GM23338 (cell line): ENCODE measurements around the gene CHMP5. TPM values are rescaled to one million over a fixed set of nuclear protein-coding genes. Genes with fewer than 3 reads are reported as not detected.

Experiments
- ATAC-seq: fragments of 200-7000 bp; cut with Tn5 transposase; 3 replicates; pipeline ENCODE4 v1.9.1; 2020
- DNase-seq: peaks from one replicate; pipeline ENCODE4 v3.0.0-alpha.2; 2015; ENCODE audit warnings: low spot score
- H2AFZ ChIP-seq: fragments of 200-600 bp; sonication (generic); 2 replicates; pipeline ENCODE4 v1.8.0; 2016; ENCODE audit warnings: antibody characterized with exemption, mild to moderate bottlenecking, moderate library complexity
- H3F3A ChIP-seq: fragments of 200-600 bp; sonication (generic); replicated peaks from 2 replicates; pipeline ENCODE4 v1.8.0; 2017; ENCODE audit warnings: antibody characterized with exemption, mixed run types, low read depth
- H3K27ac ChIP-seq: fragments of 200-600 bp; sonication (generic); 2 replicates; pipeline ENCODE4 v1.6.1; 2016; ENCODE audit warnings: low read depth
- H3K27me3 ChIP-seq: fragments of 200-600 bp; sonication (generic); 2 replicates; pipeline ENCODE4 v1.8.0; 2016; ENCODE audit warnings: mild to moderate bottlenecking, mixed run types, moderate library complexity; ENCODE audit not compliant: insufficient read depth
- H3K36me3 ChIP-seq: fragments of 200-600 bp; sonication (generic); 2 replicates; pipeline ENCODE4 v1.8.0; 2016; ENCODE audit warnings: mild to moderate bottlenecking; ENCODE audit not compliant: insufficient read depth
- H3K4me1 ChIP-seq: fragments of 200-600 bp; sonication (generic); 2 replicates; pipeline ENCODE4 v1.8.0; 2016; ENCODE audit warnings: mild to moderate bottlenecking, moderate library complexity; ENCODE audit not compliant: insufficient read depth
- H3K4me2 ChIP-seq: fragments of 200-600 bp; sonication (generic); 2 replicates; pipeline ENCODE4 v1.7.1; 2017; ENCODE audit warnings: mixed run types
- H3K4me3 ChIP-seq: fragments of 200-600 bp; sonication (generic); 2 replicates; pipeline ENCODE4 v1.6.1; 2016; ENCODE audit warnings: mixed run types
- H3K79me2 ChIP-seq: fragments of 200-600 bp; sonication (generic); replicated peaks from 2 replicates; pipeline ENCODE4 v1.8.0; 2017; ENCODE audit warnings: mild to moderate bottlenecking; ENCODE audit not compliant: insufficient read depth
- H3K9me2 ChIP-seq: fragments of 200-600 bp; sonication (generic); 2 replicates; pipeline ENCODE4 v1.8.0; 2017; ENCODE audit not compliant: insufficient read depth
- H4K20me1 ChIP-seq: fragments of 200-600 bp; sonication (generic); replicated peaks from 2 replicates; pipeline ENCODE4 v1.8.0; 2017; ENCODE audit warnings: mild to moderate bottlenecking; ENCODE audit not compliant: insufficient read depth
- H3K27ac Mint-ChIP-seq: 2 replicates; pipeline ENCODE4 v1.8.0; 2020; ENCODE audit warnings: inconsistent platforms, mild to moderate bottlenecking, moderate library complexity, mixed read lengths
- H3K27me3 Mint-ChIP-seq: 3 replicates; pipeline ENCODE4 v1.8.0; 2022; ENCODE audit warnings: low read depth, mild to moderate bottlenecking, moderate library complexity, mixed read lengths, inconsistent platforms; ENCODE audit not compliant: insufficient read depth, poor library complexity
- H3K36me3 Mint-ChIP-seq: 3 replicates; pipeline ENCODE4 v1.8.0; 2021; ENCODE audit warnings: low read depth, mild to moderate bottlenecking, inconsistent platforms, moderate library complexity, mixed read lengths
- H3K4me1 Mint-ChIP-seq: 3 replicates; pipeline ENCODE4 v1.8.0; 2020; ENCODE audit warnings: mild to moderate bottlenecking, inconsistent platforms, mixed read lengths
- H3K4me3 Mint-ChIP-seq: 3 replicates; pipeline ENCODE4 v1.8.0; 2021; ENCODE audit warnings: moderate library complexity, mild to moderate bottlenecking, inconsistent platforms, mixed read lengths
- H3K9me3 Mint-ChIP-seq: 3 replicates; pipeline ENCODE4 v1.8.0; 2020; ENCODE audit warnings: moderate library complexity, mild to moderate bottlenecking, inconsistent platforms, mixed read lengths
- CREB1 ChIP-seq: fragments of 250-450 bp; sonication (Bioruptor Pico); IDR thresholded peaks from 2 replicates; pipeline ENCODE4 v1.5.0; 2020; ENCODE audit warnings: low read depth, mild to moderate bottlenecking, moderate library complexity
- CTCF ChIP-seq, 2 experiments: fragments of 200-600 bp in 1 of 2; sonication (generic) in 1 of 2; conservative IDR thresholded peaks; 2 replicates each; pipeline versions ENCODE4 v1.5.1 to v1.6.1; 2016 to 2017; ENCODE audit warnings: antibody characterized with exemption in 2 of 2, low read depth in 2 of 2, mild to moderate bottlenecking in 2 of 2, moderate library complexity in 1 of 2
- JUNB ChIP-seq: IDR thresholded peaks from one replicate; pipeline ENCODE4 v1.6.1; 2016; ENCODE audit warnings: antibody characterized with exemption; ENCODE audit not compliant: unreplicated experiment
- NANOG ChIP-seq: IDR thresholded peaks from 2 replicates; pipeline ENCODE4 v1.6.1; 2016; ENCODE audit warnings: antibody characterized with exemption, borderline replicate concordance
- POLR2AphosphoS5 ChIP-seq: IDR thresholded peaks from 2 replicates; pipeline ENCODE4 v1.6.1; 2016; ENCODE audit warnings: antibody characterized with exemption, low read depth
- REST ChIP-seq: IDR thresholded peaks from one replicate; pipeline ENCODE4 v1.6.1; 2018; ENCODE audit warnings: antibody characterized with exemption; ENCODE audit not compliant: unreplicated experiment
- STAT1 ChIP-seq: IDR thresholded peaks from one replicate; pipeline ENCODE4 v1.6.1; 2016; ENCODE audit warnings: antibody characterized with exemption; ENCODE audit not compliant: unreplicated experiment
- ZNF331 ChIP-seq: fragments of 250-450 bp; sonication (Bioruptor Pico); IDR thresholded peaks from 2 replicates; pipeline ENCODE4 v1.5.0; 2020; ENCODE audit warnings: low read depth, mild to moderate bottlenecking, moderate library complexity
- ZNF462 ChIP-seq: fragments of 250-450 bp; sonication (Bioruptor Pico); IDR thresholded peaks from 2 replicates; pipeline ENCODE4 v1.5.0; 2020; ENCODE audit warnings: mild to moderate bottlenecking, moderate library complexity
- polyA plus RNA-seq: library from polyadenylated mRNA; unstranded; fragments of >200 nt; fragmentation: Nextera tagmentation; extraction: Ambion mirVana; gene quantifications from 2 replicates; pipeline ENCODE4 v1.2.1, GENCODE V29; 2016
- total RNA-seq: library from RNA; depleted of rRNA; stranded (reverse); fragments of >200 nt; shearing (Covaris generic); gene quantifications from 2 replicates; pipeline ENCODE4 v1.2.3, GENCODE V29; 2014

The CHMP5 gene
- total and polyA plus RNA-seq, 2 experiments from 2014 or later, result 30.9 to 77.8 TPM

GRCh38 chr9:33236571-33236970, 28.3 kb upstream of the CHMP5 start:
- Mint-ChIP-seq H3K4me1 (no peaks in the 10 kb centered on the region), H3K36me3 (no peaks in the 10 kb centered on the region), H3K27ac (no peak overlapping the region), H3K4me3 (no peak overlapping the region), H3K27me3 (peaks cover 7% of the 10 kb centered on the region), H3K9me3 (no peaks in the 10 kb centered on the region; the same call in 2 of the 3 replicates)
- H3K4me2 ChIP-seq, result no peak overlapping the region
- H3K27me3 ChIP-seq, result no peaks in the 10 kb centered on the region
- no peaks in the 10 kb centered on the region for H3K4me1 ChIP-seq
- H3K4me3 ChIP-seq, result no peak overlapping the region
- no peaks in the 10 kb centered on the region for H3K9me2 ChIP-seq
- H3K27ac ChIP-seq, result no peak overlapping the region
- TF ChIP-seq STAT1, result no peak
- no peak for TF ChIP-seq JUNB
- no peak for TF ChIP-seq REST
- TF ChIP-seq CTCF (conservative IDR thresholded peaks at IDR 0.05; ENCODE audit: low read depth in 2 of 2), result no peak
- TF ChIP-seq ZNF462 (CRISPR knock-in tag), result no peak
- no peak for TF ChIP-seq CREB1
- TF ChIP-seq NANOG, result no peak
- no peak for TF ChIP-seq ZNF331 (CRISPR knock-in tag)
- TF ChIP-seq POLR2AphosphoS5, result no peak
- DNase-seq, result no peak
- H3K79me2 ChIP-seq, result no peaks in the 10 kb centered on the region
- H3F3A ChIP-seq, result no peaks in the 10 kb centered on the region
- H3K36me3 ChIP-seq, result no peaks in the 10 kb centered on the region
- no peaks in the 10 kb centered on the region for H4K20me1 ChIP-seq
- H2AFZ ChIP-seq, result no peak overlapping the region
- no peak for ATAC-seq
